ENCODE data around the gene CLRN1.

CLRN1 gene

GRCh38 chr3:150975086-150975991 lies 2.8 kb upstream of the CLRN1 start:
- DNase-seq = no peak

DNA sequence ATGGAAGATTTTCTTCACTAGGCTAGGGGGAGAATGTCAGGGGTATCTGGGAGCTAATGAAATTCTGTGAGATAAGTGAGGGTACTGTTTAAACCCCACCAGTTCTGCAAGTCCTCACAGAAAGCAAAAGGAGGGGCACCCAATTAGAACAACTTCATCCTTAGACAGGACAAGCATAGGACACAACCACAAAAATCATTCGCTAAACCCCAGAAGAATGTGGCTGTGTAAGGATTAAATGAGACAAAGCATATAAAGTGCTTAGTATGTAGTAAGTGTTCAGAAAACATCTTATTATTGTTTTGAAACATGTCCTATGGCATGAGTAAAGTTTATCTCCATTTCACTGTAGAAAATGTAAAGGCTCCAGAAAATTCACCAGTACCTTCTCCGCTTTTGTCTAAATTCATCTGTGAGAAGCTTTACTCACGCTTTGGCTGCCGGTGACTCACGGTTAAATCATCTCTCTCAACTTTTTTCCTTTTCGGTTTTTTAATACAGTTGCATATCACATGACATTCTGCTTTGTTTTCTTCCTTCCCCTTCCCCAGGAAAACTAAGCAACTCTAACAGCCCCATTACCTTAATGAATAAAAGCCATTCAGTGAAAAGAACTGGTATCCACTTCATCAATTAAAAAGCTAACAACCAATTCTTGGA lies 1.7 kb downstream of the CLRN1 start:
- no peak for DNase-seq

DNA sequence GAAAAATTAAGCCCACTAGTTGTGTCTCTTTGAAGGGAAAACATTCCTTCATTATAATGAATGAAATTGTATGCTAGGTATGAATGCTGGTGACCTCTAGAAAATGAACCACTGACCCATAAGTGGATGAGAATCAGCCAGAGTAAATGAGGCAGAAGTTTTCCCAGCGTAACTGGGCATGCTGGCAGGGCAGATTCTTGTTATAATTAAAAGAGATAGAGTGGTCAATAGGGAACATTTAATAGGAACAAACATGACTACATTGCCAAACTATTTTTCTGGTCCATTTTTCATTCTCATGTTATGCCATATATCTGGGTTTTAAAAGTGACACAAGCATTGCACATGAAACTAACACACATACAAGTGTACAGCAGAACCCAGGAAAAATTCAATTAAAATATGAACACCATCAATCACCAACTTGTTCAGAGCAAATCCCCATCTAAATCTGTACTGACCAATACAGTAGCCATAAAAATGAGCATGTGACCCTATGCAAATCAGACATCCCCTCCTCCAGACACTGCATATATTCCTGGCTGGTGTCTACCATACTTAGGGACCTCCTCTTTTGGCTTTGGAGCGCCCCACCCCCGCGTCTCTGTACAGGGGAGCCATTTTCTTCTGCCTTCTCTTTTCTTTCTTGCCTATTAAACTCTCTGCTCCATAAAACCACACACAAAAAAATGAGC lies 4.0 kb downstream of the CLRN1 start:
- no peak for DNase-seq

GRCh38 chr3:150965436-150965835 lies 7.1 kb downstream of the CLRN1 start:
- no peak for DNase-seq

DNA sequence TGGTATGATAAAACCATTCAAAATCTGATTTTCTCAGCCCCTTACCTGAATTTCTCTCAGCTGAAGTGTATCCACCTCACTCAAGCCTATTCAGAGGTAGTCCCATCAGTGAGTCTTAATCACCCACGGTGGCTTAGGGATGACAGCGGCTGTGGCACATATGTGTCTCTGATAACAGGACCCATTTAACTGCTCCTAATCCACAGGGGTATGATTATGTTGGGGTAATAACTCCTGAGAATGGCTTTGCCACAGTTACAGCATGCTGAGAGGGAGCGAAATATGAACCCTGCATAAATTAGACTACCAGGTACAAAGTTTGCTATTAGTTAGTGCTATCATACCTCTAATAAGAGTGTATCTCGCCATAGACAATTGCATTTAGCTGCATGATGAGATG lies 10.6 kb downstream of the CLRN1 start:
- no peak for DNase-seq

GRCh38 chr3:150960708-150961684 lies 11.5 kb downstream of the CLRN1 start:
- DNase-seq = no peak

DNA sequence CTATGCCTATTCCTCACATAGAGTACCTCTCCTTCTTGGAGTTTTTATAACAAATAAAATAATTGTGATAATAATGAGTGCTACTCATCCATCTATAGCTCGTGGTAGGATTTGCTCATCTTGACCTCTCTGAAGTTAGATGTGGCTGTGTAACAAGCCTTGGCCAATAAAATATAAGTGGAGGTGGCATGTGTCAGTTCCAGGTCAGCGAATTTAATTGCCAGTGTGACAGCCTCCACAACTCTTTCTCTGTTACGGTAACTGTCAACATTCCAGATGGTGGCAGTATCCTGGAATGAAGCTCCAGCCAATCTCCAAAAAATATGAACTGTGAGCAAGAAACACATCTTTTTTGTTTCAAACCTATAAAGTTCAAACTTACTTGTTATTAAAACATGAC lies 13.8 kb downstream of the CLRN1 start:
- DNase-seq = peak in 1 of 3 experiments; percentile 19

DNA sequence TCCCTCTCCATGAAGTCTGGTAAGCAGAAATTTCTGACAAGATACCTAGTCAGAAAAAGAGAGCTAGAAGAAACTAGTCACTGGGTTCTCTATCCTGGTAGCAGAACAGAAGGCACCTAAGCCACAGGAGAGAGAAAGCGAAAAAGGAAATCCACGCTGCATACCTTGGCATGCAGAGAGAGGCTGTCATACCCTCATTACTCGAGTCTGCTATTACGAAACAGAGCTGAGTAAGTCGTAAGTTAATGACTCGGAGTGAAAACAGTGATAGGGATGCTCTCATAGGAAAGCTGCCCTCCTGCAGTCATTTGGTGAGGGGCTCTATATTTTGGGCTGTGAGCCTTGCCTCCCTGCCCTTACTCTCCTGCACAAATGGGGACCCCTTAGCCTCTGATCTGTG lies 16.2 kb downstream of the CLRN1 start:
- DNase-seq = no peak

DNA sequence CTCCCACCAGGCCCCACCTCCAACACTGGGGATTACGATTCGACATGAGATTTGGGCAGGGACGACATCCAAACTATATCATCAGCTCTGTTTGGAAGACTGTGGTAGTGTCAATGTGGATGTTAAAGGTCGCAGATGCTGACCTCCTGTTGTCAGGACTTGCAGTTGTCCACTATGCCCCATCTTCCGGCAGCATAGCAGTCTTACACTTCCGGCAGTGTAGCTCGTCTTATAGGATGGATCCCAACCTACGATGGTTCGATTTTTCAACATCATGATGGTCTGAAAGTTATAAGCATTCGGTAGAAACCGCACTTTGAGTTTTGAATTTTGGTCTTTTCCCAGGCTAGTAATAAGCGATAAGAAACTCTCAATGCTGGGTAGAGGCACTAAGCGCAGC lies 20.6 kb downstream of the CLRN1 start:
- DNase-seq = no peak

DNA sequence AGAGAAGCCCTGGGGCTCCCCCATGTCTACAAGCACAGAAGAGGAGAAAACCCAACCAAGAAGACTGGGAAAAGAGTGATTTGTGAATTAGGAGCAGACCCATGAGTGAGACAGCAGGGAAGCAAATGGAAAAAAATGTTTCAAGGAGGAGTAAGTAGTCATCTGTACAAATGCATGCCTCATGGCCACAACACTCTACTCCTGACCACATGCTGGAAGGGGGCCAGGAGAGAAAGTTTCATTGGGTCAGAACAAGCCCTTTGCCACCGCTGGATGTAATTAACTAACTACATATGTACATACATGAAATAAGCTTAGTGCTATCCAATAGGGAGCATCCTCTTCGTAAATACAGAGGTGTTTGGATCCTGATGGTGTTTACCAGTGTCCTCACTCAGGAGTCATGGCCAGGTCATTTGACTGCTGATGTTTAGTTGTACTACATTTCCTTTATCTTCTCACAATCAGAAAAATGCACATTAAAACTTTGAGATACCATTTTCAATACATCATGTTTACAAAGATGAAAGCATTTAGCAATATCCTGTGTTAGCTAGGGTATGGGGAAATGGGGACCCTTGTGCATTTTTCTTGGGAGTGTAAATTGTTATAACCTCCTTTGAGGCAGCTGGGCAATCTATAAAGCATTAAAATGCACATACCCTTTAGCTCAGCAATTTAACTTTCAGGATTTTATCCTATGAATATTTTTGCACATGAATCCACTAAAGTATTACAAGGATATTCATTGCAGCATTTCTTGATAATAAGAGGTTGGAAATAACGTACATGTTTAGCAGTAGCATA lies 27.1 kb downstream of the CLRN1 start:
- DNase-seq = no peak

DNA sequence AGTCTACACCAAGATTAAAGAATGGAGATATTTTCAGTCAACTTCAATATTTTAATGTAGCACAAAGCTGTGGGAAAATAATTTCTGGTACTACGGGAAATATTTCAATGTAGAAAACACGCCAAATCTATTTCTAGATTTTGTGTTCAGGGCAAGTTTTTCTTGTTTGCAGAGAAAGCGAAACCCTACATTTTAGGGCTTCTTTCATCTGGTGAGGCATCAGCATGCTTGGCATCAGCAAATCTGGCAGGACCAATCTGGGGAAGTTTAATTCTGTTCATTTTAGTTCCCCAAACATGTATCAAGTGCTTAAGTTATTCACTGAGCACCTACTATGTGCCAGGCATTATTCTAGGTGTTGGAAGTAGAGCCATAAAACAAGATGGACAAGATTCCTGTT lies 30.3 kb downstream of the CLRN1 start:
- DNase-seq = no peak

DNA sequence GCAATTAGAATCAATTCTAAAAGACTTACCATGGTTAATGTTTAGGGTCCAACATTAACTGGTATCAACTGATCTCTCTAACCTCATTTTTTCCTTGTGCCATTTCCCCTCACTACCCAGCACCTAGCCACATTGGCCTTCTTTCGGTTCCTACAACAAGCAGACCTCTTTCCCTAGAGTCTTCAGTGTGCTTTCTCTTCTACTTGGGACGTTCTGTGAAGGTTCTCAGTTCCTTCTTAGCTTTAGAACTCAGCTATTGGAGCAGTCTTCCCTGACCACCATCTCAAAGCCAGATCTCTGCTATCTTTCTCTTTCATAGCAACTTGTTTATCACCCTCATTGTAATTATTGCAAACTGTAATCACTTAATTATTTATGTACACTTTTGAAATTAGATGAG lies 35.8 kb downstream of the CLRN1 start:
- no peak for DNase-seq

- DNase-seq = no peak
These were observed 39.0 kb downstream of the CLRN1 start for GRCh38 chr3:150933473-150933995.

GRCh38 chr3:150931745-150932144 lies 40.8 kb downstream of the CLRN1 start:
- peak in 1 of 3 experiments; percentile 23 for DNase-seq

- DNase-seq = no peak
These were observed 41.7 kb downstream of the CLRN1 start for GRCh38 chr3:150930839-150931238.

GRCh38 chr3:150928234-150928633 lies 44.3 kb downstream of the CLRN1 start:
- no peak for DNase-seq

DNA sequence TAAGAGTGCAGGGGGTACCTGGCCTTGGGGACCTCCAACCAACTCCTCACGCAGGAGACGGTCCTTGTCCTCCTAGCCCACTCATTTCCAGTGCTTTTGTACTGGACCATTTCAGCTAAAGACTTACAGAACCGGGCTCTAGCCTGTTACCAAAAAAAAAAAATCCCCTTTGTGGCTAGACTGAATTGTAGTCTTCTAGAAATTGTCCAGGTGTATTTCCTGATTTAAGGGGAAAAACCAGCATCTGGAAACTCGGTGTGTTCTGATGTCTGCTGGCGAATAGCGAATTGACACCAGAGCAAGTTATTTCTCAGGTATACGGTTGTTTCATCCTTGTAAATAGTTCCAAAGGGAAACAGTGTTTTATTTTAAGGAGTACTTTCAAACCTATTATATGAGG lies 46.2 kb downstream of the CLRN1 start:
- DNase-seq = no peak

DNA sequence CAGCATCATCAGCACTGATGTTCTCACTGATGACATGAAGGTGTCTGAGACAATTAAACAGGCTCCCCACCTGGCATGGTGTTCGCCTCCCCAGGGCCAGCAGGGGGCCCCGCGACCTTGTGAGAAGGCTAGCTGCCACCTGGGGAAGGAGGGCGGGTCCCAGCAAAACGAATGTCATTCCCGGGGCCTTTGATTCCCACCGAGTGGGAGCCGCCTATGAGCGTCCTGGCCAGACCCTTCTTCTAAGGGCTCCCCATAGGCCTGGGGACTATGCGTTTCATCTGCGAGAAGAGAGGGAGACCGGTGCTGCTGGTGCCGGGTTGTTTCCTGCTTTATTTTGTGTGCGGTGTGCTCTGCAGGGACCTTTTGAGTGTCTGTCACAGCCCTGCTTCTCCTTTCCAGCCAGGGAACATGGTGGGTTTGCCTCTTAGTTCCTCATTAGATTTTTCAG lies 46.8 kb downstream of the CLRN1 start:
- peak; percentile 33 to 88 (median 77) for DNase-seq

DNA sequence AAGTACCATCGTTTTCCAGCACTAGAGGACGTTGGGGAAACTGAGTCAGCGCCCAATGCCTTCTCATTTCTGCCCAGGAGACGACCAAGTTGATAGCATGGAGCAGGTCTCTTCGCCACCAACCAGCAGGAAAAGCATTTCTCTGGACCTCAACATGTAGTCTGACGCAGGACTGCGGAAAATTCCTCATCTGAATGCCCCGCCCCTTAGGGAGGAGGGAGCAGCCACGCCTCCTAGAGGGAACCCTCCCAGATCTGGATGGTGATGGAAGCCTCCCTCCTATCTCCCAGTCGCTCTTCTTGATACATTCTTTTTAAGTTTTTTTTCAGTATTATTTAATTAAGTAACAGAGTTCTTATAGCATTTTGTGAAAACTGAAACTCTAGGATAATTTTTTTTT lies 49.9 kb downstream of the CLRN1 start:
- peak in 1 of 3 experiments; percentile 35 for DNase-seq

GRCh38 chr3:150921209-150921608 lies 51.3 kb downstream of the CLRN1 start:
- DNase-seq = no peak

DNA sequence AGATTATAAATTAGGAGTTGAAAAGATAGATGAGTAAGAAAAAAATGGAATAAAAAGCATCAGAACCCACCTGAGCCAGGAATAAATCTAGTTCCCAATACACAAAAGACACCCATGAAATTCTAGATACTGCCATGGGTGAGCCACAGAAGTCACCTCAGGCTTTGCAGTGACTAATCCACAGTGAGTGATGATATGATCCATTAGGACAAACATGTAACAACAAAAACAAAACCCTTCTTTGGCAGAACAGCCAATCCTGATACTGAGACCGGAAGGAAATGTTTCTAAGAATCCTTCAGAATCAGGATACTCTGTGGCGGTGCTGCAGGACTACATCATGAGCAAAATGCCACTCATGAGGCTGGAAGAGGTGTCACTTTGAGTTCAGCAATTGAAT lies 52.3 kb downstream of the CLRN1 start:
- DNase-seq = no peak
